Measurements from ENCODE around the gene SGPP2.
"Not testable (repeated sequence)": the region's sequence is repeated elsewhere in the genome, so short reads cannot be mapped to it uniquely, and the experiment has no call there.

Gene SGPP2

GRCh38 chr2:222424276-222424728, at the start of gene SGPP2:
TSS of gene SGPP2 (plus strand) at chr2:222424543. CDS start at chr2:222424603, 60 bp downstream.
- no peak for DNase-seq

GRCh38 chr2:222375798-222376197, 48.5 kb upstream of the SGPP2 start:
- no peak for DNase-seq

- no peak for DNase-seq
Observed at GRCh38 chr2:222380456-222380855, 43.9 kb upstream of the SGPP2 start.

- no peak for DNase-seq
Observed at GRCh38 chr2:222381566-222381965, 42.8 kb upstream of the SGPP2 start.

GRCh38 chr2:222383255-222383654, 41.1 kb upstream of the SGPP2 start:
- no peak for DNase-seq

GRCh38 chr2:222391743-222392285, 32.5 kb upstream of the SGPP2 start:
- DNase-seq: no peak

- no peak for DNase-seq
Observed at GRCh38 chr2:222393733-222394267, 30.5 kb upstream of the SGPP2 start.

GRCh38 chr2:222398446-222398885, 25.9 kb upstream of the SGPP2 start:
- DNase-seq: no peak

GRCh38 chr2:222399038-222399783, 25.1 kb upstream of the SGPP2 start:
- no peak for DNase-seq

GRCh38 chr2:222404151-222404905, 20.0 kb upstream of the SGPP2 start:
- no peak for DNase-seq

GRCh38 chr2:222408684-222409083, 15.7 kb upstream of the SGPP2 start:
- DNase-seq: no peak

- DNase-seq: no peak
Observed at GRCh38 chr2:222410534-222410933, 13.8 kb upstream of the SGPP2 start.

GRCh38 chr2:222412334-222412733, 12.0 kb upstream of the SGPP2 start:
- not testable (repeated sequence) for DNase-seq

- DNase-seq: no peak
Observed at GRCh38 chr2:222413295-222413911, 10.9 kb upstream of the SGPP2 start.

- no peak for DNase-seq
Observed at GRCh38 chr2:222418739-222419138, 5.6 kb upstream of the SGPP2 start.

GRCh38 chr2:222420508-222420907, 3.8 kb upstream of the SGPP2 start:
- DNase-seq: no peak

GRCh38 chr2:222421626-222422025, 2.7 kb upstream of the SGPP2 start:
- no peak for DNase-seq

- no peak for DNase-seq
Observed at GRCh38 chr2:222423186-222423585, 1.2 kb upstream of the SGPP2 start.

- no peak for DNase-seq
Observed at GRCh38 chr2:222423632-222424275, 589 bp upstream of the SGPP2 start.

GRCh38 chr2:222424729-222425671, 657 bp downstream of the SGPP2 start:
- DNase-seq: no peak

GRCh38 chr2:222427646-222428301, 3.4 kb downstream of the SGPP2 start:
- no peak for DNase-seq
